B cell (primary cell): ENCODE data around the gene CAPN9. TPM values are rescaled to one million over a fixed set of nuclear protein-coding genes. Genes with fewer than 3 reads are reported as not detected.

ENCODE experiments used
- ATAC-seq: fragments of 200-7000 bp; cut with Tn5 transposase; one replicate; pipeline ENCODE4 v1.10.0; 2021; ENCODE audit warnings: low read depth, mild to moderate bottlenecking, moderate number of reproducible peaks, moderate library complexity
- CTCF ChIA-PET: fragments of 350-600 bp; sonication (Branson Sonifier 250); formaldehyde crosslinking; loops from one replicate; lab custom pipeline; 2021; ENCODE audit warnings: antibody characterized with exemption, inconsistent platforms; lab: Charles Lee
- POLR2A ChIA-PET: fragments of 350-600 bp; sonication (Branson Sonifier 250); formaldehyde crosslinking; loops from one replicate; lab custom pipeline; 2021; ENCODE audit warnings: antibody characterized with exemption; lab: Charles Lee
- DNase-seq: peaks from one replicate; pipeline ENCODE4 v3.0.0; 2013
- H2AFZ ChIP-seq: 2 replicates; pipeline ENCODE4 v1.6.1; 2012; ENCODE audit warnings: mild to moderate bottlenecking, low read depth, low read length; ENCODE audit not compliant: insufficient read depth, poor library complexity, severe bottlenecking
- H3K27ac ChIP-seq, 2 donors: 1 replicate in 1 of 2; 2 replicates in 1 of 2; pipeline ENCODE4 v1.5.1; 2012 to 2013; ENCODE audit warnings: low read length in 2 of 2, mild to moderate bottlenecking in 2 of 2, moderate library complexity in 1 of 2
- H3K27me3 ChIP-seq, 4 experiments: fragments of 200-600 bp in 1 of 4; sonication (generic) in 1 of 4; replicated peaks in 1 of 4; 1 replicate in 2 of 4; 2 replicates in 2 of 4; pipeline versions ENCODE4 v1.6.1 to v1.7.0; 2013 to 2016; ENCODE audit warnings: low read length in 3 of 4, mild to moderate bottlenecking in 2 of 4, mixed read lengths in 1 of 4, moderate library complexity in 1 of 4; ENCODE audit not compliant: insufficient read depth in 4 of 4, control insufficient read depth in 3 of 4; ENCODE audit errors: control extremely low read depth in 1 of 4
- H3K36me3 ChIP-seq, 2 experiments: replicated peaks in 1 of 2; 1 replicate in 1 of 2; 2 replicates in 1 of 2; pipeline versions ENCODE4 v1.6.1 to v1.7.1; 2013; ENCODE audit warnings: low read length in 1 of 2; ENCODE audit not compliant: insufficient read depth in 2 of 2, control insufficient read depth in 1 of 2; ENCODE audit errors: control extremely low read depth in 1 of 2, extremely low read depth in 1 of 2
- H3K4me1 ChIP-seq, 2 donors: fragments of 200-600 bp in 1 of 2; sonication (generic) in 1 of 2; 1 replicate in 1 of 2; 2 replicates in 1 of 2; pipeline versions ENCODE4 v1.5.1 to v1.6.1; 2013 to 2017; ENCODE audit warnings: low read length in 2 of 2; ENCODE audit not compliant: control insufficient read depth in 2 of 2, insufficient read depth in 2 of 2
- H3K4me2 ChIP-seq: replicated peaks from 2 replicates; pipeline ENCODE3; 2012; ENCODE audit warnings: mild to moderate bottlenecking, low read depth, low read length; ENCODE audit not compliant: poor library complexity, severe bottlenecking
- H3K4me3 ChIP-seq, 5 experiments: fragments of 200-600 bp in 1 of 5; sonication (generic) in 1 of 5; 1 replicate in 3 of 5; 2 replicates in 2 of 5; pipeline versions ENCODE4 v1.5.1 to v1.7.0; 2011 to 2016; ENCODE audit warnings: low read length in 4 of 5, mild to moderate bottlenecking in 4 of 5, low read depth in 2 of 5, control low read depth in 1 of 5, moderate library complexity in 1 of 5; ENCODE audit not compliant: insufficient read depth in 1 of 5; ENCODE audit errors: control extremely low read depth in 1 of 5, extremely low read depth in 1 of 5
- H3K79me2 ChIP-seq: fragments of 200-600 bp; sonication (generic); one replicate; pipeline ENCODE4 v1.6.0; 2016; ENCODE audit warnings: low read length; ENCODE audit not compliant: control insufficient read depth, insufficient read depth
- H3K9ac ChIP-seq: fragments of 200-600 bp; sonication (generic); 2 replicates; pipeline ENCODE4 v1.6.1; 2017; ENCODE audit warnings: mild to moderate bottlenecking, low read length, moderate library complexity
- H3K9me3 ChIP-seq, 3 donors: one replicate each; pipeline versions ENCODE4 v1.6.1 to v1.7.1; 2013; ENCODE audit warnings: low read length in 2 of 3; ENCODE audit not compliant: control insufficient read depth in 2 of 3, insufficient read depth in 1 of 3; ENCODE audit errors: control extremely low read depth in 1 of 3
- H4K20me1 ChIP-seq: 2 replicates; pipeline ENCODE4 v1.6.0; 2012; ENCODE audit warnings: mild to moderate bottlenecking, low read length; ENCODE audit not compliant: insufficient read depth, control insufficient read depth, poor library complexity, severe bottlenecking
- H3K27ac Mint-ChIP-seq: one replicate; pipeline ENCODE4 v1.8.0; 2021; ENCODE audit warnings: mixed read lengths
- H3K27me3 Mint-ChIP-seq: one replicate; pipeline ENCODE4 v1.8.0; 2021; ENCODE audit warnings: mixed read lengths
- H3K4me1 Mint-ChIP-seq: one replicate; pipeline ENCODE4 v1.8.0; 2021; ENCODE audit warnings: mixed read lengths
- H3K4me3 Mint-ChIP-seq: one replicate; pipeline ENCODE4 v1.8.0; 2021; ENCODE audit warnings: mixed read lengths
- H3K9me3 Mint-ChIP-seq: one replicate; pipeline ENCODE4 v1.8.0; 2022; ENCODE audit warnings: mixed read lengths; ENCODE audit not compliant: insufficient read depth
- CTCF ChIP-seq: fragments of 200-600 bp; IDR thresholded peaks from one replicate; pipeline ENCODE4 v1.8.0; 2022; ENCODE audit warnings: antibody characterized with exemption, mild to moderate bottlenecking
- EZH2 ChIP-seq: IDR thresholded peaks from 2 replicates; pipeline ENCODE4 v1.6.1; 2012; ENCODE audit warnings: borderline replicate concordance, low read depth, mild to moderate bottlenecking, moderate library complexity, low read length; ENCODE audit not compliant: insufficient read depth, poor library complexity, severe bottlenecking
- WGBS: methylation state at CpG from one replicate; pipeline ENCODE4 v1.1.5; 2013; ENCODE audit warnings: missing lambda C conversion rate; ENCODE audit not compliant: insufficient coverage; 5-methylcytosine and 5-hydroxymethylcytosine counted together
- intact Hi-C: fragments of 100-400 bp; cut with micrococcal nuclease; formaldehyde crosslinking; loops from one replicate; pipeline ENCODE4 v1.10.0; 2022
- polyA plus RNA-seq: library from polyadenylated mRNA; depleted of rRNA; stranded (reverse); fragments of >200 nt; gene quantifications from 2 replicates; pipeline ENCODE4 v1.2.3, GENCODE V29; 2012
- total RNA-seq, 2 donors: library from RNA; stranded (reverse); fragments of 120-200 nt in 1 of 2; gene quantifications; 1 replicate in 1 of 2; 2 replicates in 1 of 2; pipeline versions ENCODE4 v1.2.3 to v1.2.4, GENCODE V29; 2013 to 2022

Gene CAPN9
- total and polyA plus RNA-seq, 2 donors (not counting 1 experiment from before 2014, with no cell fraction given) = not detected

GRCh38 chr1:230725256-230726012 is 21.8 kb upstream of the CAPN9 start:
- H3K4me3 ChIP-seq = no peak overlapping the region
- ChIA-PET CTCF (no interaction called here), POLR2A (no interaction called here)
- no peak for ATAC-seq
- H3K27me3 ChIP-seq = peaks cover 0 to 2% (median 0%) of the 10 kb centered on the region in 4 experiments
- no peaks in the 10 kb centered on the region for H3K36me3 ChIP-seq
- H3K4me1 ChIP-seq = no peaks in the 10 kb centered on the region
- TF ChIP-seq CTCF (no peak), EZH2 (no peak)
- H3K27ac ChIP-seq = no peak overlapping the region
- no peak overlapping the region for H3K4me2 ChIP-seq
- no peaks in the 10 kb centered on the region for H3K79me2 ChIP-seq
- H3K9ac ChIP-seq = no peak overlapping the region
- H3K9me3 Mint-ChIP-seq = peaks cover 7% of the 10 kb centered on the region
- H2AFZ ChIP-seq = no peak overlapping the region
- no peak overlapping the region for H3K27ac Mint-ChIP-seq
- intact Hi-C loops = no loop called here
- 100% methylated on average over 2 of the region's 6 CpGs for WGBS
- no peak overlapping the region for H3K4me3 Mint-ChIP-seq
- H3K4me1 Mint-ChIP-seq = no peaks in the 10 kb centered on the region
- DNase-seq = no peak
- peaks cover 17% of the 10 kb centered on the region for H3K27me3 Mint-ChIP-seq
- no peaks in the 10 kb centered on the region for H4K20me1 ChIP-seq
- peaks cover 0 to 16% (median 6%) of the 10 kb centered on the region in 3 donors for H3K9me3 ChIP-seq

GRCh38 chr1:230728710-230729392 is 18.3 kb upstream of the CAPN9 start:
- H3K9me3 ChIP-seq = no peaks in the 10 kb centered on the region
- POLR2A ChIA-PET = no interaction called here
- Mint-ChIP-seq H3K4me3 (no peak overlapping the region), H3K27ac (no peak overlapping the region), H3K27me3 (peaks cover 24% of the 10 kb centered on the region), H3K9me3 (peaks cover 2% of the 10 kb centered on the region), H3K4me1 (no peaks in the 10 kb centered on the region)
- no peaks in the 10 kb centered on the region for H3K36me3 ChIP-seq
- intact Hi-C loops = no loop called here
- no peaks in the 10 kb centered on the region for H4K20me1 ChIP-seq
- H3K79me2 ChIP-seq = no peaks in the 10 kb centered on the region
- no peaks in the 10 kb centered on the region for H3K4me1 ChIP-seq
- H3K9ac ChIP-seq = no peak overlapping the region
- no peak overlapping the region for H2AFZ ChIP-seq
- 96% methylated on average over 4 of the region's 6 CpGs for WGBS
- ATAC-seq (no peak), DNase-seq (no peak)
- no peak overlapping the region for H3K4me2 ChIP-seq
- TF ChIP-seq CTCF = no peak
- TF ChIP-seq EZH2 = no peak
- no peak overlapping the region for H3K4me3 ChIP-seq
- peaks cover 0 to 2% (median 0%) of the 10 kb centered on the region in 4 experiments for H3K27me3 ChIP-seq
- CTCF ChIA-PET = no interaction called here
- no peak overlapping the region for H3K27ac ChIP-seq
